RWPE2 (cell line): ENCODE measurements around the gene BTK.

Experiments
- ATAC-seq: fragments of 200-7000 bp; cut with Tn5 transposase; 3 replicates; pipeline ENCODE4 v1.9.1; 2021; ENCODE audit warnings: low read depth
- DNase-seq: peaks from one replicate; pipeline ENCODE4 v3.0.0-alpha.2; 2020; ENCODE audit warnings: low spot score
- H3K27ac ChIP-seq: fragments of 450-650 bp; 2 replicates; pipeline ENCODE4 v1.5.1; 2017; ENCODE audit warnings: mild to moderate bottlenecking; ENCODE audit not compliant: poor library complexity, severe bottlenecking
- H3K27me3 ChIP-seq: fragments of 250-450 bp; sonication (Bioruptor Pico); 2 replicates; pipeline ENCODE4 v1.5.1; 2021; ENCODE audit warnings: mild to moderate bottlenecking, moderate library complexity; ENCODE audit not compliant: insufficient read depth, poor library complexity, severe bottlenecking
- H3K36me3 ChIP-seq: fragments of 250-450 bp; sonication (Bioruptor Pico); 2 replicates; pipeline ENCODE4 v1.5.1; 2020; ENCODE audit warnings: low read depth, mild to moderate bottlenecking, moderate library complexity
- H3K4me1 ChIP-seq: fragments of 250-450 bp; sonication (Bioruptor Pico); 2 replicates; pipeline ENCODE4 v1.5.1; 2021; ENCODE audit warnings: mild to moderate bottlenecking, moderate library complexity; ENCODE audit not compliant: insufficient read depth, poor library complexity, severe bottlenecking
- H3K4me3 ChIP-seq: fragments of 250-450 bp; sonication (Bioruptor Pico); 2 replicates; pipeline ENCODE4 v1.5.1; 2021; ENCODE audit warnings: mild to moderate bottlenecking, moderate library complexity; ENCODE audit not compliant: severe bottlenecking
- H3K9me3 ChIP-seq: fragments of 250-450 bp; sonication (Bioruptor Pico); 2 replicates; pipeline ENCODE4 v1.5.1; 2021; ENCODE audit warnings: mild to moderate bottlenecking, moderate library complexity; ENCODE audit not compliant: severe bottlenecking
- TF ChIP-seq, protein P1 (sequence below): fragments of 450-650 bp; IDR thresholded peaks from one replicate; pipeline ENCODE4 v1.5.1; 2017; ENCODE audit warnings: mild to moderate bottlenecking, moderate library complexity; ENCODE audit not compliant: poor library complexity, severe bottlenecking

The BTK gene

DNA sequence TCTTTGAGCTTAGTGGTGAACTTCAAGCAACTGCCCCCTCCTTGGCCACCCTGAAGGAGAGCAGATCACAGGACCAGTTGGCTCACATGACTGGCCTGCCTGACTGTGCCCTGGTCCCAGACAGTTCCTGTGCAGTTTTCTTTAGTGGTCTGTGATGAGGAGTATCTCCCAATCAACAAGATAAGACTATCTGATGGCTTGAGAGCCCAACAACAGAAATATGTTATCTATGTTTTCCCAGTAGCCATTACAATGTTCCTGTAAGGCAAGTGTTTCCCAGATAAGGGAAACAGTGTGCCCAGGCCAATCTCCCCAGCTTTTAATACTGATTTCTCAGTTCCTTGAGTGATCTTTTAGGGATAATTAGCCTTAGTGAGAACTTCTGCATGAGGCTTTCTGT is 23.2 kb downstream of the BTK start:
- Histone ChIP-seq H3K27me3 (no peaks in the 10 kb centered on the region), H3K36me3 (no peaks in the 10 kb centered on the region), H3K4me1 (no peaks in the 10 kb centered on the region), H3K4me3 (no peak overlapping the region), H3K9me3 (no peaks in the 10 kb centered on the region), H3K27ac (no peak overlapping the region)
- ATAC-seq (no peak), DNase-seq (no peak)
- TF ChIP-seq, protein P1, sequence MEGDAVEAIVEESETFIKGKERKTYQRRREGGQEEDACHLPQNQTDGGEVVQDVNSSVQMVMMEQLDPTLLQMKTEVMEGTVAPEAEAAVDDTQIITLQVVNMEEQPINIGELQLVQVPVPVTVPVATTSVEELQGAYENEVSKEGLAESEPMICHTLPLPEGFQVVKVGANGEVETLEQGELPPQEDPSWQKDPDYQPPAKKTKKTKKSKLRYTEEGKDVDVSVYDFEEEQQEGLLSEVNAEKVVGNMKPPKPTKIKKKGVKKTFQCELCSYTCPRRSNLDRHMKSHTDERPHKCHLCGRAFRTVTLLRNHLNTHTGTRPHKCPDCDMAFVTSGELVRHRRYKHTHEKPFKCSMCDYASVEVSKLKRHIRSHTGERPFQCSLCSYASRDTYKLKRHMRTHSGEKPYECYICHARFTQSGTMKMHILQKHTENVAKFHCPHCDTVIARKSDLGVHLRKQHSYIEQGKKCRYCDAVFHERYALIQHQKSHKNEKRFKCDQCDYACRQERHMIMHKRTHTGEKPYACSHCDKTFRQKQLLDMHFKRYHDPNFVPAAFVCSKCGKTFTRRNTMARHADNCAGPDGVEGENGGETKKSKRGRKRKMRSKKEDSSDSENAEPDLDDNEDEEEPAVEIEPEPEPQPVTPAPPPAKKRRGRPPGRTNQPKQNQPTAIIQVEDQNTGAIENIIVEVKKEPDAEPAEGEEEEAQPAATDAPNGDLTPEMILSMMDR = no peak

DNA sequence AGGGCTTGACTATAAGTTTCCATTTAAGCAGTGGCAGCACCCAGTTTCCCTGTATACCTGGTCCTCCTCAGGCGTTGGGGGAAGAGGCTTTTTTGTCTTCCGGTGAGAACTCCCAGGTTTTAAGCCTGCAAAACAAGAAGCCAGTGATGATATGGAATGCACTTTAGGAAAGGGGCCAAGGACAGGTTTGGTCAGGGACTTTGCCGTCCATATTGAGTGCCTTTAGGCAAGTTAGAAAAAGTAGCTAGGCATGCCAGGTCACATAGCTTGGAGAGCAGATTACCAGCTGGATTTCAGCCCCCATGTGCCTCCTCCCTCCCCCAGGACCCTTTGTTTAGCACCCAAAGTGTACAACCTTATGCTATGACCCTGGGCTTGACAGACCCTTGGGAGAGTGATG is 23.9 kb downstream of the BTK start:
- Histone ChIP-seq H3K36me3 (no peaks in the 10 kb centered on the region), H3K27ac (no peak overlapping the region), H3K27me3 (no peaks in the 10 kb centered on the region), H3K4me1 (no peaks in the 10 kb centered on the region), H3K9me3 (no peaks in the 10 kb centered on the region), H3K4me3 (no peak overlapping the region)
- TF ChIP-seq, protein P1 = no peak
- no peak for DNase-seq
- ATAC-seq = no peak

DNA sequence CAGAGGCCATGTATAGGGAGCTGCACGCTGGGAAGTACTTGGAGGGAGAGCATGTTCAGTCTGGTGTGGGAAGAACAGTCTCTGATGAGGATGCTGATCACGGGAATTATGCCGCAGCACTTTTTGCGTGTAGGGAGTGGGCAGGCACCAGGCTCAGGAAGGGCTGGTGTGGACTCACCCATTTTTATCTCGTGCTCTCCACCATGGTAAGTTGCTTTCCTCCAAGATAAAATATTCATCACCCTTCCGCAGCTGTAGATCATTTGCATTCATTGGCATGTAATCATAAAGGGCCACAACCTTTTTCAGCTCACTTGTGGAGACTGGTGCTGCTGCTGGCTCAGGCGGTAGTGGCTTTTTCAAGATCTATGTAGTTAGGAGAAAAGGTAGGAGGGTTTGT is 25.6 kb downstream of the BTK start:
- TF ChIP-seq, protein P1 = no peak
- no peaks in the 10 kb centered on the region for H3K4me1 ChIP-seq
- no peak overlapping the region for H3K4me3 ChIP-seq
- no peaks in the 10 kb centered on the region for H3K36me3 ChIP-seq
- H3K9me3 ChIP-seq = no peaks in the 10 kb centered on the region
- H3K27ac ChIP-seq = no peak overlapping the region
- H3K27me3 ChIP-seq = no peaks in the 10 kb centered on the region
- DNase-seq = no peak
- no peak for ATAC-seq

DNA sequence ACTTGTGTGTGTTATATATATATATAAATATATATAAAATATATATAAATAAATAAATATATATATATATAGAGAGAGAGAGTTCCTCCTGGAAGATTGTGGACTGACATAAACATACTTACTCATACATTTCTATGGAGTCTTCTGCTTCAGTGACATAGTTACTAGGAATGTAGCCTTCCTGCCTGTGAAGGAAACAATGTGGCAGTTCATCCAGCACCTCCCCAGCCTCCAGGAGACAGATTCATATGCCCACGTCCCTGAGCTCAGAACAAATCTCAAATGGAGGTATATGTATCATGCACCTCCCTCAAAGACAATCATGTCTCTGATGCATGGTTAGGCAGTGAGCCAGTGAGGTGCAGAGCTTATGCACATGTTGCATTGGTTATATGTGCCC is 26.0 kb downstream of the BTK start:
- Histone ChIP-seq H3K4me1 (no peaks in the 10 kb centered on the region), H3K9me3 (no peaks in the 10 kb centered on the region), H3K27me3 (no peaks in the 10 kb centered on the region), H3K4me3 (no peak overlapping the region), H3K36me3 (no peaks in the 10 kb centered on the region), H3K27ac (no peak overlapping the region)
- DNase-seq (no peak), ATAC-seq (no peak; the same call in 2 of the 3 replicates)
- TF ChIP-seq, protein P1 = no peak

DNA sequence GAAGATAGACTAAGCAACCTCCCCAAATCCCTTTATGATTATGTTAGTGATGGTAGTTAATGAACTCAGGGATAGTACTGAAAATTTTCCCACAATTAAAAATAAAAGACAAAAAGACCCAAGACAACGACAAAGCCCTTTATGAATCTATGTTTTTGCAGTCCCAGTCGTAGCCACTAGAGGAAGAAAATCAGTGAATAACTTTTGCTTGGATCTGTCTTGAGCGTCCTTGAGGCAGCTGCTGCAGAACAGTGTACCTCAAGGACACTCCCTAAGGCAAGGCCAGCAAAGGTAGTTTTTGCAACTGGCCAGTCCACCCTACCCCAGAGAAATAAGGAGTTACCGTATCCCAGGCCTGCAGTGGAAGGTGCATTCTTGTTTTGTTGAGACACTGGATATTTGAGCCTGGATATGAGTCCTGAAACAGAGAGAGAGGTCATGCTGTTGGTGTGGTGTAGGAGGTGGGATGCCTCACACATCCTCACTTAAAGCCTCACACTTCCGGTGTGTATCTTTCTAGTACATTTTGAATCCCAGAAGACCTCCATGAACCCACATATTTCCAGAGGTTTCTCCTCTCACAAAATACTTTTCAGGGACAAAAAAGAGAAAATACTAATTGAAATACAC is 28.7 kb downstream of the BTK start:
- H3K4me3 ChIP-seq = no peak overlapping the region
- H3K9me3 ChIP-seq = no peaks in the 10 kb centered on the region
- ATAC-seq (no peak), DNase-seq (no peak)
- no peaks in the 10 kb centered on the region for H3K36me3 ChIP-seq
- TF ChIP-seq, protein P1 = no peak
- no peaks in the 10 kb centered on the region for H3K27me3 ChIP-seq
- no peaks in the 10 kb centered on the region for H3K4me1 ChIP-seq
- H3K27ac ChIP-seq = no peak overlapping the region
